Measurements from ENCODE around the gene CTDP1. TPM values are rescaled to one million over a fixed set of nuclear protein-coding genes. Genes with fewer than 3 reads are reported as not detected.
A peak's percentile ranks its signal among the peaks of the same experiment; 100 is the strongest.

The CTDP1 gene
- polyA plus RNA-seq, 2 donors, result 10.8 to 13.0 TPM

GRCh38 chr18:79786786-79787526, 107.4 kb downstream of the CTDP1 start:
- H3K27ac ChIP-seq (ENCODE audit: low read depth in 2 of 2, low read length in 1 of 2), result no peak overlapping the region
- H3K4me1 ChIP-seq (ENCODE audit: control insufficient read depth in 2 of 2, insufficient read depth in 2 of 2, low read length in 1 of 2), result no peaks in the 10 kb centered on the region
- WGBS, 2 donors, result 83 to 85% methylated on average over 22 of the region's 22 CpGs
- peaks cover 3 to 8% of the 10 kb centered on the region in 2 donors for H3K9me3 ChIP-seq (ENCODE audit: control insufficient read depth in 2 of 2, insufficient read depth in 1 of 2, low read depth in 1 of 2, low read length in 1 of 2)
- peaks cover 2 to 4% of the 10 kb centered on the region in 2 donors for H3K27me3 ChIP-seq (ENCODE audit: control insufficient read depth in 1 of 2, insufficient read depth in 2 of 2, low read length in 2 of 2)
- no peaks in the 10 kb centered on the region for H3K36me3 ChIP-seq (ENCODE audit: control insufficient read depth in 2 of 2, insufficient read depth in 2 of 2, low read length in 1 of 2)
- H3K4me3 ChIP-seq (ENCODE audit: low read depth in 1 of 2, low read length in 2 of 2), result no peak overlapping the region

GRCh38 chr18:79787527-79787864, 107.9 kb downstream of the CTDP1 start:
- H3K27ac ChIP-seq (ENCODE audit: low read depth in 2 of 2, low read length in 1 of 2), result no peak overlapping the region
- no peaks in the 10 kb centered on the region for H3K36me3 ChIP-seq (ENCODE audit: control insufficient read depth in 2 of 2, insufficient read depth in 2 of 2, low read length in 1 of 2)
- peaks cover 2 to 4% of the 10 kb centered on the region in 2 donors for H3K27me3 ChIP-seq (ENCODE audit: control insufficient read depth in 1 of 2, insufficient read depth in 2 of 2, low read length in 2 of 2)
- H3K4me1 ChIP-seq (ENCODE audit: control insufficient read depth in 2 of 2, insufficient read depth in 2 of 2, low read length in 1 of 2), result no peaks in the 10 kb centered on the region
- H3K9me3 ChIP-seq (ENCODE audit: control insufficient read depth in 2 of 2, insufficient read depth in 1 of 2, low read depth in 1 of 2, low read length in 1 of 2), result peaks cover 3 to 8% of the 10 kb centered on the region in 2 donors
- 85% methylated on average over 16 of the region's 16 CpGs for WGBS, 2 donors
- peak overlapping the region in 1 of 2 donors; percentile 24 for H3K4me3 ChIP-seq (ENCODE audit: low read depth in 1 of 2, low read length in 2 of 2)

DNA sequence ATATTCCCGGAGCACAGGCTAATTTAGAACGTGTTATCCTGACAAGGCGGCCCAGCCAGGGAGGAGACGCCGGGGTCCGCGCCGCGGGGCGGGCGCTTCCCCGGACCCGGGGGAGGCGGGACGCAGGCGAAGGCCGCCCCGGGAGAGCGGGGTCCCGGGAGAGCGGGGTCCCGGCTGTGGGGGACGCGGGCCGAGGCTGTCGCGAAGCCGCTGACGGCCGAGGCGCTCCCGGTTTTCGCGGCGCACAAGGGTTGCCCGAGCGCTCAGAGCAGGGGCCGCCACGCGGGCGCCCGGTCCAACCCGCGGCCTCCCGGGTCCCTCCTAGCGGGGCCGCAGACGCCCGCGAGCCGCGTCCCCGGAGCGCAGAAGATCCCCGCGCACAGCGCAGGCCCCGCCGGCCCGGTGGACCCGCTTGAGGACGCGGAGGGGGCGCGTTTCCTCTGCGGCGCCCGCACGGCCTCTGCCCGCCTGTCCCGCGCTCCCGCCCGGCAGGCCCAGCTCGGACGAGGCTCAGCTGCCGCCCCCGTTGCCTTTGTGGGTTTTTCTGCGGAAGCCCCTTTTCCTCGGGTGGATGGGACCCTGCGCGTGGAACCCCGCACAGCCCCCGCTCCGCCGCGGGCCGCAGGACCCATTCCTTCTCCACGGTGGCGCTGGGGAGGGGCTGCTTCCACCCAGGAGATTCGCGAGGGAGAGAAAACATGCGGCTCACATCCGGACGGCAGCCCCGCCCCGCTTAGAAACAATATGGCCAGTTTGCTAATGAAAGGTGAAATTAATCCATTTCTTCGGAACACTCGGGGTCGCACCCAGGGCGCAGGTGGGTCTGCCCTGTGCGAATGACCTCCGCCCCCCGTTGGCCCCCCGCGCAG, 108.5 kb downstream of the CTDP1 start:
- Histone ChIP-seq H3K36me3 (ENCODE audit: control insufficient read depth in 2 of 2, insufficient read depth in 2 of 2, low read length in 1 of 2) (no peaks in the 10 kb centered on the region), H3K27me3 (ENCODE audit: control insufficient read depth in 1 of 2, insufficient read depth in 2 of 2, low read length in 2 of 2) (peaks cover 2 to 4% of the 10 kb centered on the region in 2 donors), H3K4me1 (ENCODE audit: control insufficient read depth in 2 of 2, insufficient read depth in 2 of 2, low read length in 1 of 2) (no peaks in the 10 kb centered on the region), H3K9me3 (ENCODE audit: control insufficient read depth in 2 of 2, insufficient read depth in 1 of 2, low read depth in 1 of 2, low read length in 1 of 2) (peaks cover 3 to 8% of the 10 kb centered on the region in 2 donors), H3K27ac (ENCODE audit: low read depth in 2 of 2, low read length in 1 of 2) (no peak overlapping the region), H3K4me3 (ENCODE audit: low read depth in 1 of 2, low read length in 2 of 2) (peak overlapping the region in 1 of 2 donors; percentile 24)
- 6 to 8% methylated on average over 68 to 106 of the region's 106 CpGs for WGBS, 2 donors

DNA sequence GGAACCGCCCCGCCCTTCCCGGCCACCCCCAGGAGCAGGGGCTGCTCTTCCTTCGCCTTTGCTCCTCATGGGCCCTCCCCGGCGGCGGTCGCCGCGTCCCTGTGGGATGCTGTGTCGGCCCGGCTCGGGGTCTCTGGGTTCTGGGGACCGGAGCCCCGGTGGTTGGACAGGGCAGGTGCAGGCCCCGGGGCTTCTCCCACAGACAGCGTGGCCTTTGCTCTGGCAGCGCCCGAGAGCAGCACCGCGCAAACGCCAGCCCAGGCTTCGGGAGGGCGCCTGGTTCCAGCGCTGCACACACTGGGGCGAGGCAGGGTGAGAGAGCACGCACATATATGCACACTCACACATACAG, 109.1 kb downstream of the CTDP1 start:
- 53 to 58% methylated on average over 27 of the region's 27 CpGs for WGBS, 2 donors
- H3K4me1 ChIP-seq (ENCODE audit: control insufficient read depth in 2 of 2, insufficient read depth in 2 of 2, low read length in 1 of 2), result no peaks in the 10 kb centered on the region
- peaks cover 2 to 4% of the 10 kb centered on the region in 2 donors for H3K27me3 ChIP-seq (ENCODE audit: control insufficient read depth in 1 of 2, insufficient read depth in 2 of 2, low read length in 2 of 2)
- no peaks in the 10 kb centered on the region for H3K36me3 ChIP-seq (ENCODE audit: control insufficient read depth in 2 of 2, insufficient read depth in 2 of 2, low read length in 1 of 2)
- H3K9me3 ChIP-seq (ENCODE audit: control insufficient read depth in 2 of 2, insufficient read depth in 1 of 2, low read depth in 1 of 2, low read length in 1 of 2), result peaks cover 3 to 8% of the 10 kb centered on the region in 2 donors
- H3K27ac ChIP-seq (ENCODE audit: low read depth in 2 of 2, low read length in 1 of 2), result no peak overlapping the region
- H3K4me3 ChIP-seq (ENCODE audit: low read depth in 1 of 2, low read length in 2 of 2), result no peak overlapping the region

- Histone ChIP-seq H3K4me1 (ENCODE audit: control insufficient read depth in 2 of 2, insufficient read depth in 2 of 2, low read length in 1 of 2) (no peaks in the 10 kb centered on the region), H3K4me3 (ENCODE audit: low read depth in 1 of 2, low read length in 2 of 2) (no peak overlapping the region), H3K27ac (ENCODE audit: low read depth in 2 of 2, low read length in 1 of 2) (no peak overlapping the region), H3K36me3 (ENCODE audit: control insufficient read depth in 2 of 2, insufficient read depth in 2 of 2, low read length in 1 of 2) (no peaks in the 10 kb centered on the region), H3K27me3 (ENCODE audit: control insufficient read depth in 1 of 2, insufficient read depth in 2 of 2, low read length in 2 of 2) (peaks cover 2 to 4% of the 10 kb centered on the region in 2 donors), H3K9me3 (ENCODE audit: control insufficient read depth in 2 of 2, insufficient read depth in 1 of 2, low read depth in 1 of 2, low read length in 1 of 2) (peaks cover 3 to 8% of the 10 kb centered on the region in 2 donors)
- WGBS, 2 donors, result 92 to 94% methylated on average over 54 of the region's 54 CpGs
These were observed 109.7 kb downstream of the CTDP1 start for GRCh38 chr18:79789091-79789891.

- Histone ChIP-seq H3K4me3 (ENCODE audit: low read depth in 1 of 2, low read length in 2 of 2) (no peak overlapping the region), H3K27ac (ENCODE audit: low read depth in 2 of 2, low read length in 1 of 2) (no peak overlapping the region), H3K36me3 (ENCODE audit: control insufficient read depth in 2 of 2, insufficient read depth in 2 of 2, low read length in 1 of 2) (no peaks in the 10 kb centered on the region), H3K27me3 (ENCODE audit: control insufficient read depth in 1 of 2, insufficient read depth in 2 of 2, low read length in 2 of 2) (peaks cover 2 to 4% of the 10 kb centered on the region in 2 donors), H3K9me3 (ENCODE audit: control insufficient read depth in 2 of 2, insufficient read depth in 1 of 2, low read depth in 1 of 2, low read length in 1 of 2) (peaks cover 3 to 6% of the 10 kb centered on the region in 2 donors), H3K4me1 (ENCODE audit: control insufficient read depth in 2 of 2, insufficient read depth in 2 of 2, low read length in 1 of 2) (no peaks in the 10 kb centered on the region)
- WGBS, 2 donors, result 75% methylated on average over 46 of the region's 46 CpGs
These were observed 110.6 kb downstream of the CTDP1 start for GRCh38 chr18:79789901-79790890.

- peaks cover 3 to 7% of the 10 kb centered on the region in 2 donors for H3K9me3 ChIP-seq (ENCODE audit: control insufficient read depth in 2 of 2, insufficient read depth in 1 of 2, low read depth in 1 of 2, low read length in 1 of 2)
- no peaks in the 10 kb centered on the region for H3K36me3 ChIP-seq (ENCODE audit: control insufficient read depth in 2 of 2, insufficient read depth in 2 of 2, low read length in 1 of 2)
- WGBS, 2 donors, result 18 to 27% methylated on average over 21 of the region's 21 CpGs
- H3K4me3 ChIP-seq (ENCODE audit: low read depth in 1 of 2, low read length in 2 of 2), result no peak overlapping the region
- H3K4me1 ChIP-seq (ENCODE audit: control insufficient read depth in 2 of 2, insufficient read depth in 2 of 2, low read length in 1 of 2), result no peaks in the 10 kb centered on the region
- H3K27me3 ChIP-seq (ENCODE audit: control insufficient read depth in 1 of 2, insufficient read depth in 2 of 2, low read length in 2 of 2), result peaks cover 2 to 4% of the 10 kb centered on the region in 2 donors
- no peak overlapping the region for H3K27ac ChIP-seq (ENCODE audit: low read depth in 2 of 2, low read length in 1 of 2)
These were observed 111.7 kb downstream of the CTDP1 start for GRCh38 chr18:79790996-79791972.

Measured in esophagus (tissue), 2 donors.